PC-3 (cell line): ENCODE measurements around the gene CNOT8. TPM values are rescaled to one million over a fixed set of nuclear protein-coding genes. Genes with fewer than 3 reads are reported as not detected.
A peak's percentile ranks its signal among the peaks of the same experiment; 100 is the strongest.

Source experiments
- ATAC-seq: fragments of 200-7000 bp; cut with Tn5 transposase; 2 replicates; pipeline ENCODE4 v1.9.1; 2020; ENCODE audit warnings: mild to moderate bottlenecking, moderate library complexity
- BruUV-seq: library from RNA; stranded (reverse); fragments of 400-500 nt; replicated peaks from 2 replicates; lab custom pipeline; 2021; lab: Mats Ljungman, UMichigan
- CTCF ChIA-PET: fragments of 300-600 bp; sonication (Branson Sonifier 250); formaldehyde crosslinking; loops from one replicate; lab custom pipeline; 2022; ENCODE audit warnings: antibody characterized with exemption; lab: Charles Lee
- POLR2A ChIA-PET: fragments of 300-600 bp; sonication (Branson Sonifier 250); formaldehyde crosslinking; loops from one replicate; lab custom pipeline; 2022; ENCODE audit warnings: antibody characterized with exemption; ENCODE audit not compliant: unreplicated experiment; lab: Charles Lee
- DNase-seq: peaks from one replicate; pipeline ENCODE4 v3.0.0-alpha.2; 2015
- H2AFZ ChIP-seq: fragments of 300-600 bp; sonication (generic); 2 replicates; pipeline ENCODE4 v1.6.0; 2016; ENCODE audit warnings: antibody characterized with exemption, low read length
- H3F3A ChIP-seq: fragments of 300-600 bp; sonication (generic); one replicate; pipeline ENCODE4 v1.6.0; 2017; ENCODE audit warnings: antibody characterized with exemption, low read length, control low read depth, mild to moderate bottlenecking; ENCODE audit not compliant: unreplicated experiment
- H3K27ac ChIP-seq: fragments of 300-600 bp; sonication (generic); 2 replicates; pipeline ENCODE4 v1.5.1; 2016; ENCODE audit warnings: mild to moderate bottlenecking, low read length
- H3K27me3 ChIP-seq: fragments of 300-600 bp; sonication (generic); 2 replicates; pipeline ENCODE4 v1.6.1; 2016; ENCODE audit warnings: low read length, mixed read lengths
- H3K36me3 ChIP-seq: fragments of 300-600 bp; sonication (generic); 2 replicates; pipeline ENCODE4 v1.6.1; 2016; ENCODE audit warnings: low read depth, mixed run types, low read length, mixed read lengths
- H3K4me1 ChIP-seq: fragments of 300-600 bp; sonication (generic); 2 replicates; pipeline ENCODE4 v1.5.1; 2016; ENCODE audit warnings: low read length; ENCODE audit not compliant: insufficient read depth
- H3K4me2 ChIP-seq: fragments of 300-600 bp; sonication (generic); 2 replicates; pipeline ENCODE4 v1.6.0; 2016; ENCODE audit warnings: low read length
- H3K4me3 ChIP-seq: fragments of 300-600 bp; sonication (generic); 2 replicates; pipeline ENCODE4 v1.5.1; 2016; ENCODE audit warnings: mild to moderate bottlenecking, low read length, mixed read lengths
- H3K79me2 ChIP-seq: fragments of 300-600 bp; sonication (generic); 2 replicates; pipeline ENCODE4 v1.6.1; 2017; ENCODE audit warnings: low read length, mixed read lengths
- H3K9ac ChIP-seq: fragments of 300-600 bp; sonication (generic); 2 replicates; pipeline ENCODE4 v1.6.0; 2016; ENCODE audit warnings: mild to moderate bottlenecking, low read length
- H3K9me2 ChIP-seq: fragments of 300-600 bp; sonication (generic); replicated peaks from 2 replicates; pipeline ENCODE4 v1.6.1; 2016; ENCODE audit warnings: mixed run types, low read length, mixed read lengths
- H3K9me3 ChIP-seq: fragments of 300-600 bp; sonication (generic); 2 replicates; pipeline ENCODE4 v1.6.1; 2016; ENCODE audit warnings: low read length, mixed read lengths
- H4K20me1 ChIP-seq: fragments of 300-600 bp; sonication (generic); 2 replicates; pipeline ENCODE4 v1.6.1; 2016; ENCODE audit warnings: low read length, mixed read lengths
- CTCF ChIP-seq: fragments of 300-600 bp; sonication (generic); conservative IDR thresholded peaks from 2 replicates; pipeline ENCODE4 v1.5.1; 2017; ENCODE audit warnings: antibody characterized with exemption, low read depth, mild to moderate bottlenecking, low read length
- EZH2 ChIP-seq: fragments of 300-600 bp; sonication (generic); IDR thresholded peaks from one replicate; pipeline ENCODE4 v1.6.1; 2017; ENCODE audit warnings: antibody characterized with exemption, mild to moderate bottlenecking, low read length; ENCODE audit not compliant: unreplicated experiment
- EZH2phosphoT487 ChIP-seq: fragments of 300-600 bp; sonication (generic); IDR thresholded peaks from 2 replicates; pipeline ENCODE4 v1.6.1; 2018; ENCODE audit warnings: mild to moderate bottlenecking, antibody characterized with exemption, low read length, borderline replicate concordance
- intact Hi-C: fragments of 100-400 bp; cut with micrococcal nuclease; formaldehyde crosslinking; loops from 2 replicates; pipeline ENCODE4 v1.9.0; 2023
- total RNA-seq: library from RNA; depleted of rRNA; stranded (reverse); fragments of >200 nt; gene quantifications from 2 replicates; pipeline ENCODE4 v1.2.3, GENCODE V29; 2014

The CNOT8 gene
- total RNA-seq, 1 experiment from 2014 or later: 26.2 TPM

GRCh38 chr5:154860765-154861164 is 2.3 kb downstream of the CNOT8 start:
- ChIA-PET POLR2A (no interaction called here), CTCF (no interaction called here)
- H3K4me3 ChIP-seq: peak overlapping the region; percentile 93; the same call in 1 of the 2 replicates
- BruUV-seq: no TSS peak
- H3F3A ChIP-seq: no peaks in the 10 kb centered on the region
- no peak overlapping the region for H3K9ac ChIP-seq
- no peaks in the 10 kb centered on the region; the same call in 1 of the 2 replicates for H3K36me3 ChIP-seq
- H3K4me2 ChIP-seq: peak overlapping the region; percentile 95
- no peaks in the 10 kb centered on the region for H3K9me2 ChIP-seq
- H3K27ac ChIP-seq: no peak overlapping the region
- intact Hi-C loops: no loop called here
- H4K20me1 ChIP-seq: no peaks in the 10 kb centered on the region
- H2AFZ ChIP-seq: no peak overlapping the region
- DNase-seq: no peak
- TF ChIP-seq EZH2phosphoT487: no peak
- no peak for TF ChIP-seq CTCF
- TF ChIP-seq EZH2: no peak
- no peaks in the 10 kb centered on the region for H3K27me3 ChIP-seq
- no peak for ATAC-seq
- H3K9me3 ChIP-seq: no peaks in the 10 kb centered on the region
- H3K79me2 ChIP-seq: peaks cover 55% of the 10 kb centered on the region
- peaks cover 11% of the 10 kb centered on the region; the same call in 1 of the 2 replicates for H3K4me1 ChIP-seq

- no peaks in the 10 kb centered on the region for H4K20me1 ChIP-seq
- H3F3A ChIP-seq: no peaks in the 10 kb centered on the region
- no peak overlapping the region for H3K9ac ChIP-seq
- H3K27ac ChIP-seq: no peak overlapping the region
- H3K9me2 ChIP-seq: no peaks in the 10 kb centered on the region
- H3K4me3 ChIP-seq: no peak overlapping the region
- DNase-seq: no peak
- H3K9me3 ChIP-seq: no peaks in the 10 kb centered on the region
- no TSS peak for BruUV-seq
- H3K4me2 ChIP-seq: no peak overlapping the region
- ATAC-seq: no peak
- no peaks in the 10 kb centered on the region for H3K27me3 ChIP-seq
- ChIA-PET POLR2A (no interaction called here), CTCF (no interaction called here)
- intact Hi-C loops: no loop called here
- H2AFZ ChIP-seq: no peak overlapping the region
- no peaks in the 10 kb centered on the region; the same call in 1 of the 2 replicates for H3K36me3 ChIP-seq
- TF ChIP-seq EZH2phosphoT487 (no peak), EZH2 (no peak), CTCF (no peak)
- peaks cover 9% of the 10 kb centered on the region; the same call in 1 of the 2 replicates for H3K4me1 ChIP-seq
- H3K79me2 ChIP-seq: peaks cover 55% of the 10 kb centered on the region
These were observed 3.5 kb downstream of the CNOT8 start for GRCh38 chr5:154861946-154862345.

- TF ChIP-seq EZH2 (no peak), EZH2phosphoT487 (no peak), CTCF (no peak)
- no peaks in the 10 kb centered on the region for H3K9me2 ChIP-seq
- no peaks in the 10 kb centered on the region for H4K20me1 ChIP-seq
- no peak overlapping the region for H3K9ac ChIP-seq
- BruUV-seq: no TSS peak
- H3K4me1 ChIP-seq: peaks cover 7% of the 10 kb centered on the region; the same call in 1 of the 2 replicates
- no peaks in the 10 kb centered on the region for H3K27me3 ChIP-seq
- H3K79me2 ChIP-seq: peaks cover 55% of the 10 kb centered on the region
- no peak overlapping the region for H3K4me3 ChIP-seq
- intact Hi-C loops: no loop called here
- no peak overlapping the region for H3K27ac ChIP-seq
- no peak overlapping the region for H2AFZ ChIP-seq
- ATAC-seq: no peak
- DNase-seq: no peak
- H3K4me2 ChIP-seq: no peak overlapping the region
- CTCF ChIA-PET: no interaction called here
- H3K36me3 ChIP-seq: no peaks in the 10 kb centered on the region; the same call in 1 of the 2 replicates
- POLR2A ChIA-PET: no interaction called here
- no peaks in the 10 kb centered on the region for H3F3A ChIP-seq
- H3K9me3 ChIP-seq: no peaks in the 10 kb centered on the region
These were observed 4.3 kb downstream of the CNOT8 start for GRCh38 chr5:154862766-154863165.
